ENCODE results near the gene SNCG. TPM values are rescaled to one million over a fixed set of nuclear protein-coding genes. Genes with fewer than 3 reads are reported as not detected.

Gene SNCG
- total RNA-seq, 2 experiments from 2014 or later: not detected

DNA sequence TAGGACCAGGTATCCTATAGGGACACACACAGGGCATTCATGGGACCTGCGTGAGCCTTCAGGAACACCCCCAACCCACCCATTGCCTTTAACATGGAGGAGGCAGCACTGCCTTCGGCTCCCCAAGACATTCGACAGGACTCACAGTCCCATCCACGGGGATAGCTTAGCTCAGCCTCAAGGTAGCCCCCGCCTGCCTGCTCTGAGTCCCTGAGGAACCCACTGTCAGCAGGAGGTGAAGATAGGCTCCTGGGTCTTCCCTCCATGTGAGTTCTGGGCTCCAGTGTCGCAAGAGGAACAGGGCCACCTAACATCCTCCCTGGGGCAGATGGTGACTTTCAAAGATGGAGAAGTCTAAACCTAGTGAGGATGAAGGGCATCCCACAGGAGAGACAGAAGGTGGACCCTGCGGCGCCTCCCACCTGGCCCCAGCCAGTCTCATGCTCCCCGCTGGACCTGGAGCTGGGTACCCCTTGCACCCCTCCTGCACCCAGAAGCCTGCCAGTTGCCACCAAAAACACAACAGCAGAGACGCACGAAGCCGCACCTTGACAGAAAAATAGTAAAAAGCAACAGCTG lies 5.0 kb downstream of the SNCG start:
- Histone ChIP-seq H3K9me3 (ENCODE audit: low read length) (no peaks in the 10 kb centered on the region), H3K9me2 (ENCODE audit: insufficient read depth, low read length) (no peaks in the 10 kb centered on the region), H3K27ac (ENCODE audit: low read depth, low read length, poor library complexity, severe bottlenecking) (no peak overlapping the region), H3K36me3 (ENCODE audit: insufficient read depth, low read length) (no peaks in the 10 kb centered on the region), H3K4me1 (ENCODE audit: insufficient read depth, low read length, poor library complexity, severe bottlenecking) (no peaks in the 10 kb centered on the region), H2AFZ (ENCODE audit: low read length) (no peak overlapping the region), H3K79me2 (ENCODE audit: insufficient read depth, low read depth, low read length) (no peaks in the 10 kb centered on the region), H3K4me3 (ENCODE audit: low read depth, low read length, poor library complexity, severe bottlenecking) (no peak overlapping the region), H4K20me1 (ENCODE audit: insufficient read depth, low read length) (no peaks in the 10 kb centered on the region), H3K4me2 (ENCODE audit: low read length) (no peak overlapping the region)
- no TSS peak for BruUV-seq (replicated peaks)
- POLR2A ChIA-PET: interaction anchor here (0.7 kb wide), 1 partner anchor 33 kb away, joined by 4 read pairs; no protein-coding TSS in a partner anchor
- intact Hi-C loops (cut with micrococcal nuclease; ENCODE audit: unreplicated experiment): loop anchor here (10.0 kb wide), 1 partner anchor 249 kb away; no protein-coding TSS in a partner anchor
- no peak for DNase-seq (ENCODE audit: low spot score)
- TF ChIP-seq, protein P1, sequence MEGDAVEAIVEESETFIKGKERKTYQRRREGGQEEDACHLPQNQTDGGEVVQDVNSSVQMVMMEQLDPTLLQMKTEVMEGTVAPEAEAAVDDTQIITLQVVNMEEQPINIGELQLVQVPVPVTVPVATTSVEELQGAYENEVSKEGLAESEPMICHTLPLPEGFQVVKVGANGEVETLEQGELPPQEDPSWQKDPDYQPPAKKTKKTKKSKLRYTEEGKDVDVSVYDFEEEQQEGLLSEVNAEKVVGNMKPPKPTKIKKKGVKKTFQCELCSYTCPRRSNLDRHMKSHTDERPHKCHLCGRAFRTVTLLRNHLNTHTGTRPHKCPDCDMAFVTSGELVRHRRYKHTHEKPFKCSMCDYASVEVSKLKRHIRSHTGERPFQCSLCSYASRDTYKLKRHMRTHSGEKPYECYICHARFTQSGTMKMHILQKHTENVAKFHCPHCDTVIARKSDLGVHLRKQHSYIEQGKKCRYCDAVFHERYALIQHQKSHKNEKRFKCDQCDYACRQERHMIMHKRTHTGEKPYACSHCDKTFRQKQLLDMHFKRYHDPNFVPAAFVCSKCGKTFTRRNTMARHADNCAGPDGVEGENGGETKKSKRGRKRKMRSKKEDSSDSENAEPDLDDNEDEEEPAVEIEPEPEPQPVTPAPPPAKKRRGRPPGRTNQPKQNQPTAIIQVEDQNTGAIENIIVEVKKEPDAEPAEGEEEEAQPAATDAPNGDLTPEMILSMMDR (conservative IDR thresholded peaks at IDR 0.05; ENCODE audit: low read length): no peak
- no peak for TF ChIP-seq EZH2phosphoT487 (IDR thresholded peaks at IDR 0.05; ENCODE audit: borderline replicate concordance, low read depth, low read length)
- CTCF ChIA-PET (ENCODE audit: unreplicated experiment): interaction anchor here (0.7 kb wide), 1 partner anchor 296 kb away, joined by 6 read pairs; no protein-coding TSS in a partner anchor

GRCh38 chr10:86964061-86964846 lies 5.9 kb downstream of the SNCG start:
- intact Hi-C loops (cut with micrococcal nuclease; ENCODE audit: unreplicated experiment): loop anchor here (10.0 kb wide), 1 partner anchor 249 kb away; no protein-coding TSS in a partner anchor
- no peaks in the 10 kb centered on the region for H3K9me2 ChIP-seq (ENCODE audit: insufficient read depth, low read length)
- H3K4me2 ChIP-seq (ENCODE audit: low read length): no peak overlapping the region
- no peak overlapping the region for H3K4me3 ChIP-seq (ENCODE audit: low read depth, low read length, poor library complexity, severe bottlenecking)
- ChIA-PET CTCF (ENCODE audit: unreplicated experiment) (no interaction called here), POLR2A (no interaction called here)
- no TSS peak for BruUV-seq (replicated peaks)
- H3K36me3 ChIP-seq (ENCODE audit: insufficient read depth, low read length): no peaks in the 10 kb centered on the region
- TF ChIP-seq EZH2phosphoT487 (IDR thresholded peaks at IDR 0.05; ENCODE audit: borderline replicate concordance, low read depth, low read length): no peak
- TF ChIP-seq, protein P1 (conservative IDR thresholded peaks at IDR 0.05; ENCODE audit: low read length): no peak
- DNase-seq (ENCODE audit: low spot score): no peak
- no peak overlapping the region for H2AFZ ChIP-seq (ENCODE audit: low read length)
- no peaks in the 10 kb centered on the region for H3K9me3 ChIP-seq (ENCODE audit: low read length)
- no peaks in the 10 kb centered on the region for H4K20me1 ChIP-seq (ENCODE audit: insufficient read depth, low read length)
- H3K27ac ChIP-seq (ENCODE audit: low read depth, low read length, poor library complexity, severe bottlenecking): no peak overlapping the region
- no peaks in the 10 kb centered on the region for H3K79me2 ChIP-seq (ENCODE audit: insufficient read depth, low read depth, low read length)
- H3K4me1 ChIP-seq (ENCODE audit: insufficient read depth, low read length, poor library complexity, severe bottlenecking): no peaks in the 10 kb centered on the region

DNA sequence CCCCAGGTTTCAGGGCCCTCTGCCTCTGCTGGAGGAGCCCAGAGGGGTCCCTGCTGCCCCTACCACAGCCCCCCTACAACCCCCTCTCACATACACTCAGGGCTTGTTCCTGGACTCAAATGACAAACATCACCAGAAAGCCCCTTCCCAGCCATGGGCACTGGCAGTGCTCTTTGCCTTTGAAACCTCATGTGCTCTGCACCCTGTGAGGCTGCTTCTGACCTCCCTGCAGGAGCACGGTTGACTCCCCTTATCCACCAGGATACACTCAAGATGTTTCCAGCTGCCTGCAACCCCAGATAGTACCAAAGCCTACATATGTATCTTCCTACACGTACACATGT lies 6.4 kb downstream of the SNCG start:
- intact Hi-C loops (cut with micrococcal nuclease; ENCODE audit: unreplicated experiment): loop anchor here (10.0 kb wide), 1 partner anchor 250 kb away; no protein-coding TSS in a partner anchor
- no TSS peak for BruUV-seq (replicated peaks)
- no peak overlapping the region for H3K27ac ChIP-seq (ENCODE audit: low read depth, low read length, poor library complexity, severe bottlenecking)
- H3K4me2 ChIP-seq (ENCODE audit: low read length): no peak overlapping the region
- H3K4me3 ChIP-seq (ENCODE audit: low read depth, low read length, poor library complexity, severe bottlenecking): no peak overlapping the region
- DNase-seq (ENCODE audit: low spot score): no peak
- no peaks in the 10 kb centered on the region for H3K9me2 ChIP-seq (ENCODE audit: insufficient read depth, low read length)
- H3K79me2 ChIP-seq (ENCODE audit: insufficient read depth, low read depth, low read length): no peaks in the 10 kb centered on the region
- H2AFZ ChIP-seq (ENCODE audit: low read length): no peak overlapping the region
- no peaks in the 10 kb centered on the region for H3K36me3 ChIP-seq (ENCODE audit: insufficient read depth, low read length)
- CTCF ChIA-PET (ENCODE audit: unreplicated experiment): no interaction called here
- POLR2A ChIA-PET: no interaction called here
- no peak for TF ChIP-seq EZH2phosphoT487 (IDR thresholded peaks at IDR 0.05; ENCODE audit: borderline replicate concordance, low read depth, low read length)
- TF ChIP-seq, protein P1 (conservative IDR thresholded peaks at IDR 0.05; ENCODE audit: low read length): no peak
- no peaks in the 10 kb centered on the region for H4K20me1 ChIP-seq (ENCODE audit: insufficient read depth, low read length)
- H3K9me3 ChIP-seq (ENCODE audit: low read length): no peaks in the 10 kb centered on the region
- no peaks in the 10 kb centered on the region for H3K4me1 ChIP-seq (ENCODE audit: insufficient read depth, low read length, poor library complexity, severe bottlenecking)
